ENCODE measurements around the gene LGALS9C.
"Not testable (repeated sequence)": the region's sequence is repeated elsewhere in the genome, so short reads cannot be mapped to it uniquely, and the experiment has no call there.

LGALS9C gene

DNA sequence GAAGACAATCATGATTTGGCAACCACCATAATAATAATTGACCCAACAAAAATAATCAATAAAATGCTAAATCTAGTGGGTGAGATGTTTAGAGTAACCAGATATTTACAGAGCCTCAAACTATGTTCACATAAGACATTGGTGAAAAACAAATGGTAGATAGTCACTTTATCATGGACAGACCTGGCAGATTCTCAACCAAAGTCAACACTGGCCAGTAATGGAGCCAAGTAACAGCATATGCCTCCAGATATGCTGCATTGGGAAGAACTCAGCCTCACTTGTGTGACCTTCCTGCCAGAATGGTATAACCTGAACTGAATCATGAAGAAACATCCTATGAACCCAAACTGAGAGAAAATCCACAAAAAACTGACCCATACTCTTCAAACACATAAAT lies 53.8 kb downstream of the LGALS9C start:
- DNase-seq (ENCODE audit: low read depth), result not testable (repeated sequence)

DNA sequence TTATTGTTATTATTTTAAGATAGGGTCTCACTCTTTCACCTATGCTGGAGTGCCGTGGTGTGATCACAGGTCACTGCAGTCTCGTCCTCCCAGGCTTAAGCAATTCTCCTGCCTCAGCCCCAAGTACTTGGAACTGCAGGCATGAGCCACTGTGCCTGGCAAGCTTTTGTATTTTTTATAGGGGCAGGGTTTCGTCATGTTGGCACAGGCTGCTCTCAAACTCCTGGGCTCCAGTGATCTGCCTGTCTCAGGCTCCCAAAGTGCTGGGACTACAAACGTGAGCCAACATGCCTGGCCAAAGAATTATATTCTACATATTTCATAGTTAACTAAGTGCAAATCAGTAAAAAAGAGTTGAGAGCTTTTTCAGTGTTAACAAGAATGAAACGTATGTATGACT lies 65.6 kb downstream of the LGALS9C start:
- DNase-seq (ENCODE audit: low read depth), result not testable (repeated sequence)

DNA sequence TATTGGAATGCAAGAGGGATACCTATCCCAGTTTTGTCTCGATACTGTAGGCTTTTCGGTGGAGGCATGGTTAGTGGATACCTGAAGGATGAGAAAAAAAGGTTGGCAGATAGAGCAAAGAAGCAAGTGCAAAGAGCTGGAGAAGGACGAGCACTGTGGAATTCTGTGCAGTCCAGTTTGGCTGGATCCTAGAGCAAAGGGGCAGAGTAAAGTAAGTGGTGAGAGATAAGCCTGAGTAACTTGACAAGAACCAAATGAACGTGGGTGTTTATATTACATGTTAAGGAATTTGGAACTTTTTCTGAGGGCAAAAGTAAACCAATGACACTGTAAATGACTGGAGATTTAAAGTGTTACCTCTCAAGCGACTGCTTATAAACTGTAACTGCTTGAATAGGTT lies 66.3 kb downstream of the LGALS9C start:
- not testable (repeated sequence) for DNase-seq (ENCODE audit: low read depth)
